ENCODE results near the gene SCNN1A.
A peak's percentile ranks its signal among the peaks of the same experiment; 100 is the strongest.

Gene SCNN1A

GRCh38 chr12:6383572-6384498 lies 8.5 kb upstream of the SCNN1A start, which contains the start of gene LTBR:
TSS of gene LTBR (plus strand) at chr12:6384162. CDS start at chr12:6384359, 197 bp downstream.
- peak; percentile 30 for DNase-seq

- DNase-seq = no peak
Measured at GRCh38 chr12:6382982-6383381, 7.6 kb upstream of the SCNN1A start.

GRCh38 chr12:6382371-6382770 lies 7.0 kb upstream of the SCNN1A start:
- DNase-seq = no peak

GRCh38 chr12:6380141-6381121 lies 5.1 kb upstream of the SCNN1A start:
- no peak for DNase-seq

DNA sequence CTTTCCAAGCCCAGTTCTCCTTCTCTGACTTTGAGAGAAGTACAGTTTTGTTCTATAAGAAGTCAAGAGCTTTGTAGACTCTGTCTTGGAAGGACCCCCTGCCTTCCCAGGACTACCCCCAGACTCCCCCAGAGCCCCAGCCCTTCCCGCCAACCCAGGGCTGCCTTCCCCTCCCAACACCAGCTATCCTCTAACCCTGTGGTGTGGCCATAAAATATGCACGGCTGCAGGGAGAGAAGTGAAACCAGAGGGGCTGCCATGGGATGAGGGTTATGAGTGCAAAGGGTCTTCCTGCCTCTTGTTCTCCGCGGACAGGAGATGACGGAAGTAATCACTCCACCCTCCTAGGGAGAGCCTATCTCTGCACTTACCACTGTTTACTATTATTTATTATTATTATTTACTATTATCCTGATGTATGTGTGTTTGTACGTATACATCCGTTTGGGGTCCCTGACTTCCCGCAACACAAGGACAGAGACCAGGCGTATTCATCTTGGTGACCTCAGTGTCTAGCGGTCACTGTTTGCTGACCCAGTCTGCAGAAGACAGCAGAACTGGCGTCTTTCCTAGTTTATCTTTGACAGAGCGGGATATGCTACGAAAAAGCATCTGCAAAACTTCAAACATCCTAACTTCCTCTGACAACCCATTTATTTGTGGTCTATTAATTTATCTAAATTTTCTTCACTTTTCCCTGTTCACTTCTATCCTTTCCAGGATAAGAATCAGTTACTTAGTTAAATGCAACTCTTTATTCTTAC lies 3.5 kb upstream of the SCNN1A start:
- DNase-seq = no peak

DNA sequence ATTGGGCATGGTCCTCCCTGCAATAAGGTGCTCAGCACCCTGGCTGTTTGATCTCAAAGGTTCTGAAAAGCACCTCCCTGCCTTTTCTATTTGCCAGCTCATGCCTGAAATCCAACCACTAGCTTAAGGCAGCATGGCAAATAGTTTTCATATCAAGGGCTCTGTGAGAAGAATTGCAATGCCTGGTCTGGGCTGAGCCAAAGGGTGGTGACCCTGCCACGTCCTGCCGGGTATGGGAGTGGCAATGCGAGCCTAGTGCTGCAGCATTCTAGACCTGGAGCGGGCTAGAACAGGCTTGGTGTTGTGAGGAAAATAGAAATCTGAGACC lies 2.3 kb upstream of the SCNN1A start:
- no peak for DNase-seq

DNA sequence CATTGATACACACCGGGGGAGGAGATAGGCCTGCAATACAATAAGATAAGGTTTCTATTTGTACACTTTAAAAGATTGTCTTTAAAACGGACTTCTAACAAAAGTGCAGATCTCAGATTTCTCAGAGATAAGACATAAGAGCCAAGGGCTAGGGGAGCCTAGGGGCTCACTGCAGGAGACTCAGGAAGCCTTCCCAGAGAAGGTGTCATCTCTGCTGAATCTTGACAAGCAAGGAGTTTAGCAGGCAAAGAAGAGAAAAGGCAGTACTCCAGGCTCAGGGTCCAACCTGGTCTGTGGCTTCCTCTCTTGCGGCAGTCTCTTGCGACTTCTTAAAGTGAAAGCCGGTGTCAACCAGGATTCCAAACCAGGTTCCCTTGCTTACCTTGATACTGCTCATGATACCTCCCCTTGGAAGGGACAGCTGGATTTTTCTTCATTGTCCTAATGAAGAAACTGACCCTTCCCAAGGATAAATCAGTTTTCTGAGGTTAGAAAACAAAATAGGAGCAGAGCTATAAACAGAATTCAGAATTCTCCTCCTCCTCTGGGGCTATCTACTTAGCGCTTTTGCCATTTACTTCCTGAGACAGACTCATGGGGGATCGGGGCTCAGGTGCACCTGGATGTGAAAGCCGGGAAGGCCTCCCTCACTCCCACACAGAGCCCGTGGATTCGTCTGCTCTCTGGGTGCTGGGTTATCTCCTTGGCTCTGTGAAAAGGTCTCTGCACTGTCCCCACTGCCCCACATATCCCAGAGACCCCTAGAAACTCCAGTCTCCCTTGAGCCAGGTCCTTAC lies 1.7 kb upstream of the SCNN1A start:
- DNase-seq = no peak

GRCh38 chr12:6376079-6376869 lies 911 bp upstream of the SCNN1A start:
- DNase-seq = no peak

DNA sequence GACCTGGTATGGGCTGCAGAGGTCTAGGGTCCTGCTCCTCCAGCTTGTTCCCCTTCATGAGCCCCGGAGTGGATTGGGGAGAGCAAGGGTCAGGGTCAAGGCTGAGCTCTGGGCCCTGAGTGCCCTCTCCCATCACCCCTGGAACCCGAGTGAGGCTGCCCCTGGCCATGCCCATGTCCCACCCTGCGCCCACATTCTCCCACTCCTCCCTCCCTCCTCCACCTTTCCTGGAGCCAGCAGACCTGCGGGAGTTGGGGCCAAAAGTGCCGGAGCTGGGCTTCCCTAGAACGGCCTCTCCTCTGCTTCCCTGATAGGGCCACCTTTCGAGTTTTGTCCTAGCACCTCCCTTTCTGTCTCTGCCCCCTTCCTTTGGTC lies 590 bp downstream of the SCNN1A start:
- DNase-seq = no peak

- DNase-seq = no peak
Measured at GRCh38 chr12:6374028-6374785, 1.2 kb downstream of the SCNN1A start.

- no peak for DNase-seq
Measured at GRCh38 chr12:6373022-6373787, 2.2 kb downstream of the SCNN1A start.

DNA sequence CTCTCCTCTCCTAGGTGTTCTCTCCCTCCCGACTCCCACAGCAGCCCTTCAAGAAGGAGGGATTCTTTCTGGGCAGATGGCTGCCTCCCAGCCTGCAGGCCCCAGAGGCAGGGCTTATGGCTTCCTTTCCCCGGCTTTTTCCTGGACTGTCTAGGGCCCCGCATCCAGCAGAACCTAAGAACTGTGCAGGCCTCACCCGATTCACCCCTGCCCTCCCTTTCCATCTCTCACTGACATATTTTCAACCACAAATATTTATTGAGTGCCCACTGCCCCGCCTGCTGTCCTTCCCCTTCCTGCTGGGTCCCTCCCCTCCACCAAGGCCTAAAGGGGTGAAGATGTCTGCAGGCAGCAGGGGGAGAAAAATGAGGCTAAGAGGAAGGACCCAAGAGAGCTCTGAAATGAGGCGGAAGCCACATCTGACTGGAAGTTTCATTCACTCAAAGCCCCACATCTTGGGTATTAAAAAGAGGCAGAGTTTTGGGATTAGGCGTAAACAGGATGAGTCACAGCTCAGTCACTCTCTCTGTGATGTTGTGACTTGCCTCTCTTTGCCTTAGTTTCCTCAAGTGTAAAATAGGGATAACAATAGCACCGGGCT lies 2.9 kb downstream of the SCNN1A start:
- DNase-seq = no peak

DNA sequence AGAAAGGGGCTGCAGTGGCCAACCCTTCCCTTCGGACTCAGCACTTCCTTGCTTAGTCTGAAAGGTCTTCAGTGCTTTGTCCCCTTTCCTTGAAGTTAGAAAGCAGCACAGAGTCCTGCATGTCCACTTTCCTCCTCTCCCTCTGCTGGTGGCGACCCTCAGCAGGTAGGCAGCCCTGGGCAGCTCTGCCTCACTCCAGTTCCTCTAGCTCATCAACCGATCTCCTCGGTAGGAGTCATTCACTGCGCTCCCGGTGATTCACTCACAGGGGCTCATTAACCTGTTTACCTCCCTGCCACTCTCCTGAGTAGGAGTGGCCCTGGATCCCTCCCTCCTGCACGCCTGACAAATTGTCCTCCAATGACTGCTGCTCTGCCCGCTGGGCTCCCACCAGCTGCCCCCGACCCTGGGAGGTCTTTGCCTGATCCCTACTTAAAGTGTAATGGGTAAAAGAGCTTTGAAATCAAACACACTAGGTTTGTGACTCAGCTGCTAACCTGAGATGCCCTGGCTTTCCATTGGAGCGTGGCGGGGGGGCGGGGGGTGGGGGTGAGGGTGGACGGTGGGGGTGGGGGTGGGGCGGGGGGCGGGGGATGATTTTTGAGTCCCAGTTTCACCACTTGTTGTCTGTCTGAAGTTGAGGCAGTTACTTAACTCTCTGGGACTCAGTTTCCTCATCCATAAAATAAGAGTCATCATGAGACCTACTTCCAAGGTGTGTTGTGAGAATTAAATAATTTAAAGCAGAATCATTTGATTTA lies 4.2 kb downstream of the SCNN1A start:
- no peak for DNase-seq

- DNase-seq = no peak
Measured at GRCh38 chr12:6370576-6370935, 4.8 kb downstream of the SCNN1A start.

- no peak for DNase-seq
Measured at GRCh38 chr12:6369916-6370575, 5.3 kb downstream of the SCNN1A start.

DNA sequence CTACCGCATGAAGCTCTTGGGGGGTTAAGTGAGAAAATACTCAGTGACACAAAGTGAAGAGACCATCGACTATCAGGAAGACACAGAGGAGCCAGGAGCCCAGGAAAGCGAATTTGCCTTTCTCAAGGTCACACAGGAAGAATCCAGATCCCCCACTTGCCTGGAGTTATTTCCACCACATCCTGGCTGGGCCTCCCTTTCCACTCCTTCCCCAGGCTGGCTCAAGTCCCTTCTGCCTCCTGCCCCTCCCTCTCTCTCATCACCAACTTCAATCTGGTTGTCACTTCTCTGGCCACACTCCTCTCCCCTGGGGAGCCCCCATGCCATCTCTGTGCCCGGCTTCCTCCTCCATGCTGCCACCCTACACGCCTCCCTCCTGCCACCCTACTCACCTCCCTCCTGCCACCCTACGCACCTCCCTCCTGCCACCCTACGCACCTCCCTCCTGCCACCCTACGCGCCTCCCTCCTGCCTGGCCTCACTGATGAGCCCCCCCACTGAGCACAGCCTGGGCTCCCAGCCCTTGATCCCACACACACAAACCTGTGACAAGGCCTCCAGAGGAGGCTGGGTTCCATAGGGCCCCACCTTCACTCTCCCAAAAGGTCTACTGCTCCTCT lies 6.3 kb downstream of the SCNN1A start:
- no peak for DNase-seq

All from activated naive CD4-positive, alpha-beta T cell treated with anti-CD3 and anti-CD28 coated beads, Interleukin-2, amount 50 U/mL, for 16 hours (primary cell).